Keratinocyte (primary cell): ENCODE results near the gene PEPD.

ENCODE experiments used
- CTCF ChIP-seq, 3 experiments: IDR thresholded peaks in 1 of 3; conservative IDR thresholded peaks in 1 of 3; optimal IDR thresholded peaks in 1 of 3; 2 replicates in 2 of 3; 3 replicates in 1 of 3; pipeline versions ENCODE3 to v1.5.1; 2011; ENCODE audit warnings: low read length in 3 of 3, mild to moderate bottlenecking in 3 of 3, moderate library complexity in 2 of 3, control low read depth in 1 of 3, inconsistent platforms in 1 of 3; ENCODE audit not compliant: insufficient read depth in 2 of 3; ENCODE audit errors: extremely low read depth in 1 of 3
- EZH2 ChIP-seq: IDR thresholded peaks from one replicate; pipeline ENCODE4 v1.6.1; 2012; ENCODE audit warnings: inconsistent platforms, mild to moderate bottlenecking, low read length, moderate library complexity

- TF ChIP-seq CTCF (optimal IDR thresholded peaks at IDR 0.05 in 1 of 3, IDR thresholded peaks at IDR 0.05 in 1 of 3, conservative IDR thresholded peaks at IDR 0.05 in 1 of 3; ENCODE audit: extremely low read depth in 1 of 3, insufficient read depth in 2 of 3, low read length in 3 of 3), result no peak
- TF ChIP-seq EZH2, result no peak
Measured at GRCh38 chr19:33490041-33490451, 31.5 kb downstream of the PEPD start.
